Mucosa of rectum (tissue), 2 donors: ENCODE results near the gene KDM4B.

Experiments
- H3K27ac ChIP-seq, 2 donors: one replicate each; pipeline ENCODE4 v1.7.0; 2013; ENCODE audit warnings: inconsistent platforms in 2 of 2, low read depth in 2 of 2, low read length in 2 of 2
- H3K27me3 ChIP-seq, 2 donors: one replicate each; pipeline ENCODE4 v1.7.0; 2013; ENCODE audit warnings: low read length in 2 of 2; ENCODE audit not compliant: control insufficient read depth in 2 of 2, insufficient read depth in 2 of 2
- H3K36me3 ChIP-seq, 2 donors: one replicate each; pipeline ENCODE4 v1.7.0; 2013; ENCODE audit warnings: low read length in 2 of 2; ENCODE audit not compliant: control insufficient read depth in 2 of 2, insufficient read depth in 2 of 2
- H3K4me1 ChIP-seq, 2 donors: one replicate each; pipeline ENCODE4 v1.7.0; 2013; ENCODE audit warnings: low read length in 2 of 2, mild to moderate bottlenecking in 1 of 2; ENCODE audit not compliant: control insufficient read depth in 2 of 2, insufficient read depth in 2 of 2
- H3K4me3 ChIP-seq, 2 donors: one replicate each; pipeline ENCODE4 v1.7.0; 2013; ENCODE audit warnings: low read length in 2 of 2
- H3K9ac ChIP-seq, 2 donors: one replicate each; pipeline ENCODE4 v1.7.0; 2013; ENCODE audit warnings: low read length in 2 of 2, low read depth in 1 of 2, mild to moderate bottlenecking in 1 of 2
- H3K9me3 ChIP-seq, 2 donors: one replicate each; pipeline ENCODE4 v1.7.0; 2013; ENCODE audit warnings: low read length in 2 of 2; ENCODE audit not compliant: control insufficient read depth in 2 of 2
- donor health status: healthy.
- donor health status: Normal muscosa, but diverticular disease.

Gene KDM4B

GRCh38 chr19:5048727-5049553 lies 80.0 kb downstream of the KDM4B start:
- Histone ChIP-seq H3K36me3 (peaks cover 0 to 10% of the 10 kb centered on the region in 2 donors), H3K27me3 (no peaks in the 10 kb centered on the region), H3K4me1 (peaks cover 37 to 41% of the 10 kb centered on the region in 2 donors), H3K4me3 (peak overlapping the region in 1 of 2 donors; percentile 20), H3K27ac (peak overlapping the region; percentile 46 to 88), H3K9ac (peak overlapping the region; percentile 41), H3K9me3 (no peaks in the 10 kb centered on the region)

- H3K4me3 ChIP-seq, result no peak overlapping the region
- H3K36me3 ChIP-seq, result peaks cover 0 to 11% of the 10 kb centered on the region in 2 donors
- no peak overlapping the region for H3K9ac ChIP-seq
- H3K27me3 ChIP-seq, result no peaks in the 10 kb centered on the region
- no peak overlapping the region for H3K27ac ChIP-seq
- H3K9me3 ChIP-seq, result no peaks in the 10 kb centered on the region
- H3K4me1 ChIP-seq, result peaks cover 37 to 41% of the 10 kb centered on the region in 2 donors
Observed at GRCh38 chr19:5049561-5049960, 80.6 kb downstream of the KDM4B start.

GRCh38 chr19:5050067-5050656 lies 81.2 kb downstream of the KDM4B start:
- H3K9me3 ChIP-seq, result no peaks in the 10 kb centered on the region
- no peaks in the 10 kb centered on the region for H3K27me3 ChIP-seq
- H3K4me1 ChIP-seq, result peaks cover 37 to 41% of the 10 kb centered on the region in 2 donors
- H3K36me3 ChIP-seq, result peaks cover 0 to 12% of the 10 kb centered on the region in 2 donors
- no peak overlapping the region for H3K4me3 ChIP-seq
- H3K9ac ChIP-seq, result no peak overlapping the region
- H3K27ac ChIP-seq, result no peak overlapping the region

GRCh38 chr19:5050905-5051304 lies 82.0 kb downstream of the KDM4B start:
- Histone ChIP-seq H3K9ac (no peak overlapping the region), H3K36me3 (peaks cover 0 to 12% of the 10 kb centered on the region in 2 donors), H3K27ac (no peak overlapping the region), H3K9me3 (no peaks in the 10 kb centered on the region), H3K27me3 (no peaks in the 10 kb centered on the region), H3K4me3 (no peak overlapping the region), H3K4me1 (peaks cover 33 to 36% of the 10 kb centered on the region in 2 donors)

GRCh38 chr19:5051619-5052018 lies 82.7 kb downstream of the KDM4B start:
- Histone ChIP-seq H3K4me1 (peaks cover 26 to 29% of the 10 kb centered on the region in 2 donors), H3K9ac (no peak overlapping the region), H3K4me3 (no peak overlapping the region), H3K27me3 (no peaks in the 10 kb centered on the region), H3K36me3 (peaks cover 0 to 12% of the 10 kb centered on the region in 2 donors), H3K27ac (no peak overlapping the region), H3K9me3 (no peaks in the 10 kb centered on the region)

GRCh38 chr19:5052515-5052914 lies 83.6 kb downstream of the KDM4B start:
- Histone ChIP-seq H3K27me3 (no peaks in the 10 kb centered on the region), H3K9me3 (no peaks in the 10 kb centered on the region), H3K4me3 (no peak overlapping the region), H3K4me1 (peaks cover 17 to 20% of the 10 kb centered on the region in 2 donors), H3K9ac (no peak overlapping the region), H3K27ac (no peak overlapping the region), H3K36me3 (peaks cover 0 to 14% of the 10 kb centered on the region in 2 donors)

DNA sequence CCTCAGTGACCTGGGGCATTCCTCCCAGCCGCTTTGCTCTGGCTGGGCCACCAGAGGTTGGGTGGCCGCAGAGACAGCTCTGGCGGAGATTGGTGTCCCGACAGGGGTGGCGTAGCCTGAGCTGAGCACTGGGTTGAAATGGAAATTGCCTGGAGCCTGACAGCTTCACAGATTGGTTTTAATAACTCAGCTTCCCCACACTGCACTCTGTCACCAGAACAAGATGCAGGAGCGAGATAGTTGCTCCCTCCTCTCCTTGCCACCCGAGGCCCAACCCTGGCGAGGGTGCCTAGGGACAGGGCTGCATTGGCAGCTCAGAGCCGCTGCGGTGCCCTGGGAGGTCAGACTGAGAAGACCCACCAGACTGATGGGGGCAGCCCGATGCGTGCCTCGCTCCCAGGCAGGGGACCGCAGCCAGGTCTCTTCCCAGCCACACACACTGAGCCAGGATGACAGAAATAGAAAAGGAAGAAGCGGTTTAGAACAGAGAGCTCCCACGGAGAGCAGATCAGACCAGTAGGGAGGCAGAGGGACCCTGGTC lies 84.1 kb downstream of the KDM4B start:
- H3K9ac ChIP-seq, result no peak overlapping the region
- H3K27me3 ChIP-seq, result no peaks in the 10 kb centered on the region
- no peak overlapping the region for H3K27ac ChIP-seq
- no peaks in the 10 kb centered on the region for H3K9me3 ChIP-seq
- no peak overlapping the region for H3K4me3 ChIP-seq
- peaks cover 12 to 15% of the 10 kb centered on the region in 2 donors for H3K4me1 ChIP-seq
- H3K36me3 ChIP-seq, result peaks cover 0 to 16% of the 10 kb centered on the region in 2 donors

GRCh38 chr19:5053661-5054060 lies 84.7 kb downstream of the KDM4B start:
- Histone ChIP-seq H3K27ac (no peak overlapping the region), H3K4me3 (no peak overlapping the region), H3K36me3 (peaks cover 0 to 16% of the 10 kb centered on the region in 2 donors), H3K9me3 (no peaks in the 10 kb centered on the region), H3K27me3 (no peaks in the 10 kb centered on the region), H3K4me1 (peaks cover 6 to 10% of the 10 kb centered on the region in 2 donors), H3K9ac (no peak overlapping the region)

GRCh38 chr19:5054551-5055456 lies 85.9 kb downstream of the KDM4B start:
- Histone ChIP-seq H3K9me3 (no peaks in the 10 kb centered on the region), H3K27ac (no peak overlapping the region), H3K9ac (no peak overlapping the region), H3K4me3 (no peak overlapping the region), H3K4me1 (no peaks in the 10 kb centered on the region), H3K27me3 (no peaks in the 10 kb centered on the region), H3K36me3 (peaks cover 0 to 20% of the 10 kb centered on the region in 2 donors)
